ENCODE measurements around the gene MRPS18A.
"Not testable (repeated sequence)": the region's sequence is repeated elsewhere in the genome, so short reads cannot be mapped to it uniquely, and the experiment has no call there.

Gene MRPS18A

GRCh38 chr6:43671801-43672690, 15.5 kb downstream of the MRPS18A start:
- no peak for DNase-seq (ENCODE audit: extremely low read depth in 1 of 2, low read depth in 1 of 2)

DNA sequence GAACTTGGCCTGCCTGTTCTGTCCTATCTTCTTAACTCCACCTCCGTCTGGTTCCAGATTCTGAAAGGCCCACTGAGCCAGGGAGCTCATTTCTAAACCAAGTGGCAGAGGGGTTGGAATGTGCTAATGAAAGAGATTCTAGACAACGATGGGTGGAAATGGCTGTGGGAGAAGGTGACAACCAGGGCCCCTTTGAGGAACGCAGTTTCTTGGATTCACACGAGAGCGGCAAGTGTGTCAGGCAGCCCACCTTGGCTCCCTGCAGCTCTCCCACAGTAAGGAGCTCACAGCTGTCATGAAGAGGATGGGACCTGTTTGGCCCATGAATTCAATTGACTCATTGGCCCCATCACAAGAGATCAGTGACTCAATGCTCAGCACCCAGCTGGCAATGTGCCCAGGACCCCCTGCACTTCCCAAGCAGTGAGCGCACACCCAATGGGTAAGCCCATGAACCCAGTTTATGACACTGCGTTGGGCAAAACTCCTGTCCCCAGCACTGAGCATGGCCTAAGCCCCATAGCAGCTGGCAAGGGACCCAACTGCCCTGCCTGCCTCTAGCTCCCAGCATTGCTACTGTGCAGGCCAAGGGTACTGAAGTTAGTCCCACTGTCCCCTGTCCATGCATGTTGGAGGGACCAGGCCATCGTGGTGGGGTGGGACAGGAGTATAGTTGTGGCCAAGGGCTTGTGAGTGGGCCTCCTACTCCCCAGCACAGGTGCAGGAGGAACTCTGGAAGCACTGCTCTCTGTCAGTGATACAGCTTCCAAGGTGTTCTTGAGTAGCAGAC, 16.4 kb downstream of the MRPS18A start:
- DNase-seq (ENCODE audit: extremely low read depth in 1 of 2, low read depth in 1 of 2), result no peak

GRCh38 chr6:43670623-43670986, 17.0 kb downstream of the MRPS18A start:
- DNase-seq (ENCODE audit: extremely low read depth in 1 of 2, low read depth in 1 of 2), result no peak

GRCh38 chr6:43669922-43670622, 17.5 kb downstream of the MRPS18A start:
- DNase-seq (ENCODE audit: extremely low read depth in 1 of 2, low read depth in 1 of 2), result peak in 1 of 2 donors; percentile 15

GRCh38 chr6:43669050-43669921, 18.3 kb downstream of the MRPS18A start:
- no peak for DNase-seq (ENCODE audit: extremely low read depth in 1 of 2, low read depth in 1 of 2)

DNA sequence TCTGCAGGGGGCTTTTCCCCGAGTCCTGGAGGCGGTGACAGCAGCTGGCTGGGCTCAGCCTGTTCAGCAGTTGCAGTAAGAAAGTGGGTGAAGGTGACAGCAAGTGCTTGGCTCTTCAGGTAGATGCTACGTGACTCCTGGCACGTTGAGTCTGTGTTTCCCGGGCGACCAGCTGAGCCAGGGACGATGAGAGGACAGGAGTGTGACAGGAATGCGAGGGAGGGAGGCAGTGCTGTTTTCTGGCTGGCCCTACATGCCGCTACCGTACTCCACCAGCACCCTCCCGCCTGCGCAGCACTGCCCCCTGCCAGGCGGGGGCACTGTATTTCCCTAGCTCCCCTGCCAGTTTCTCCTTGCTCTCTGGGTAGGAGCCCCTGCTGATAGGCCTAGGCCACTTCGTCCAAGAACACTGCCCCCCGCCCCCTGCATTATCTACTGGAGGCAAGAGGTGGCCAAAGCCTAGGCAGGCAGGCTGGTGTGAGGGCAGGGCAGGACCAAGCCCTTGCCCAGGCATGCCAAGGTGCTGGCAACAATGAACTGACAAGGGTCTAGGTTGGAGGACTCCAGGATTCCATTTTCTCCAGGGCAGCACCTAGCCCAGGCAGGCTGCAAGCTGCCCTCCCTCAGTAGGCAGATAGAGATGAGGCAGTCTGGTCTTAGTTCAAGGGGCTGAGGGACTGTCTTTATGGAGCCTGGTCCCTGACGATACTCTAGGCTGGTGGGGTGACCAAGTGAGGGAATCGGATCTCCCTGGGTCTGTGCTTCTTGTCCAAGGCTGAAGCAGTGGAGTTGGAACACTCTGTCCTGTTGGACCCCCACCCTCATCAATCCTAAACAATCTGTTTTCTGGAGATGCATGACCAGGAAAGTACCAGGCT, 19.2 kb downstream of the MRPS18A start:
- peak; percentile 22 to 37 for DNase-seq (ENCODE audit: extremely low read depth in 1 of 2, low read depth in 1 of 2)

DNA sequence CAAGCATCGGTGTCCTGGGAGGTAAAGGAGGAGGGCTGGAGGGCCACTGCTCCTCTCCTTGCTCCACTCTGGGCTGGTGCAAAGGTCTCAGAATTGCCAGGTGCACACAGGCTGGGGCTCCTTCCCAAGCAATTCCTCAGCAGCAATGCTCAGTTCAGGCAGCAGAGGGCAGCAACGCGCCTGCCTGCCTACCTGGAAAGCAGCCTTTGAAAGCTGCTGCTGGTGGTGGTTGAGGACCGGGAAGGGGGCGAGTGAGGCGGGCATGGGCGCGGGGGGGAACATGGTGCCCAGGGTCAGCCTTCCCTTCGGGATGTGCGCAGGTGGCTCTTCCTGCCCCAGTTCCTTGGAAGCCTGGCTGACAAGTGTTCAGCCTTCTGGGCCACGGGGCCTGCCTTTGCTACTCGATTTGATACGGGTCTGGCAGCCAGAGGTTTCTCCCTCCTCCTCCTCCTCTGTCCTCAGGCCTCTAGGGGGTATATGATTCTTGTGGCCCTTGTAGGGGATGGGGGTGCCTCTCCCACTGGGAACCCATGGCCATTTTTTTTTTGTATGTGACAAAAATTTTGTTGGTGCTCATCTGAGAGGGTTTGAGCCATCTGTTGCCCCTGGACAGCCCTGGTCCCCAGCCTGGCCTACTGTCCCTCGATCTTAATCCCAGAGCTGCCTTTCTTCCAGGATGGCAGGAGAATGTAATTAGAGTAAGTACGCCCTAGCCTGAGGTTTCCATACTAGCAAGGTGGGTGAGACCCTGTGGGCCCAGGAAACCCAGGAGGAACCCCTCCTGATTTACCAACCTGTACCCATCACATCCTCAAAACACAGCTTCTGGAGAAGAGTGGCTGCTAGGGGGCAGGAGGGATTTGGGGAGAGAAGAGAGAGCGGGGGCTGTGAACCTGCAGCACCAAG, 20.1 kb downstream of the MRPS18A start:
- peak; percentile 24 to 52 for DNase-seq (ENCODE audit: extremely low read depth in 1 of 2, low read depth in 1 of 2)

DNA sequence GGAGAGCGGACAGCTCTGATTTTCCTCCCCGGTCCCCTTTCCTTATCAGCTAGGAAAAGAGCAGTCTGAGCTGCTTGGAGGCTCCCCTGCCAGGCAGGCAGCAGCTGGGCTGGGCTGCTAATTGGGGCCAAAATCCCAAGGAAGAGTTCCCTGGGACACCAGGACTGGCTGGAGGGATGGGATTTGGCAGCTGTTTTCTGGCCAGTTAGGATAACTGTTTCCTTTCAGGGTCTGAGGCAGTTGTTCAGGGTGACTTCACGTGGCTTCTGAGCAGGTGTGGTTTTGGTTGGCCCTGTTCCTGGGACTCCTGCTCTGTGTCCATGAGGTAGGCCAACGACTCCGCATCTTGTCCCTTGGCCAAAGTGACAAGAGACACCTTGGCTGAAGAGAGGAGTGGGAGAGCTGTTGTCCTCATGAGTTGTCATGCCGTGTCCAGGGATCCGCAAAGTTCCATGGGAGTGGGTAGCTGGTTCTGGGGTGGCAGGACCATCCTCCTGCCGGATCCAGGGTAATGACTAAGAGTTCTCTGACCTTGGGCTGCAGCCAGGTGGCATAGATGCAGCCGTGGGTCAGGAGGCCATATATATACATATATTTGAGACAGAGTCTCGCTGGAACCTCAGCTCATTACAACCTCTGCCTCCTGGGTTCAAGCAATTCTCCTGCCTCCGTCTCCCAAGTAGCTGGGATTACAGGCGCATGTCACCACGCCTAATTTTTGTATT, 21.2 kb downstream of the MRPS18A start:
- DNase-seq (ENCODE audit: extremely low read depth in 1 of 2, low read depth in 1 of 2), result no peak

DNA sequence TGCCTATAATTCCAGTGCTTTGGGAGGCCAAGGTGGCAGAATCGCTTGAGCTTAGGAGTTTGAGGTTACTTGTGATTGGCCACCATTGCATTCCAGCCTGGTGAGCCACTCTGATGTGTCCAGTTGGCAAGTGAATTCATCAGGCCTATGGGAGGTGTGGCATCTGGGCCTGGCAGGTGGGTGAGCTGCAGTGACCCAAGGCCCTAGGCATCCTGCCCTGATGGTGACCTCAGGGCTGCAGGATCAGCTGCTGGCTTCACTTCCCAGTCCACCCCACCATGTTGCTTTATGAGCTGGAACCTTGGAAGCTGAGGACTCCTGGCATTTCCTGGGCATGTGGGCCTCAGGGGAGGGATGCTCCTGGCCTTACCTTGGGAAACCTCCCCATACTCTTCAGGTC, 22.2 kb downstream of the MRPS18A start:
- DNase-seq (ENCODE audit: extremely low read depth in 1 of 2, low read depth in 1 of 2), result no peak

DNA sequence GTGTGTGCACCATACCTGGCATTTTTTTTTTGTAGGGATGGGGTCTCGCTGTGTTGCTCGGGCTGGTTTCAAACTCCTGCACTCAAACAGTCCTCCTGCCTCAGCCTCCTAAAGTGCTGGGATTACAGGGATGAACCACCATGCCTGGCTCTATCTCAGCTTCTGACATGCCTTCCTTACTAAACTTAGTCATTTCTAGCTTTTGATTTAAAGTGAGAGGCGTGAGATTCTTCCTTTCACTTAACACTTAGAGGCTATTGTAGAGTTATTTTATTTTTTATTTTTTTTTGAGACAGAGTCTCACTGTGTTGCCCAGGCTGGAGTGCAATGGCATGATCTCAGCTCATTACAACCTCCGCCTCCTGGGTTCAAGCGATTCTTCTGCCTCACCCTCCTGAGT, 24.6 kb downstream of the MRPS18A start:
- not testable (repeated sequence) for DNase-seq (ENCODE audit: extremely low read depth in 1 of 2, low read depth in 1 of 2)

DNA sequence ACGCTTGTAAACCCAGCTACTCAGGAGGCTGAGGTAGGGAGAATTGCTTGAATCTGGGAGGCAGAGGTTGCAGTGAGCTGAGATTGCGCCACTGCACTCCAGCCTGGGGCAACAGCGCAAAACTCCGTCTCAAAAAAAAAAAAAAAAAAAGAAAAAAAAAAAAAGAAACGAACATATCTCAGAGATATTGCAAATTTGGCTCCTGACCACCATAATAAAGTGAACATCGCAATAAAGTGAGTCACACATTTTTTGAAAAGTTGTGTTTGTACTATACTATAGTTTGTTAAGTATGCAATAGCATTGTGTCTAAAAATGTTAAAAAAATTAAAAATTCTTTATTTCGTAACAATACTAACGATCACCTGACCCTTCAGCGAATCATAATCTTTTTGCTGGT, 29.4 kb downstream of the MRPS18A start:
- DNase-seq (ENCODE audit: extremely low read depth in 1 of 2, low read depth in 1 of 2), result no peak

DNA sequence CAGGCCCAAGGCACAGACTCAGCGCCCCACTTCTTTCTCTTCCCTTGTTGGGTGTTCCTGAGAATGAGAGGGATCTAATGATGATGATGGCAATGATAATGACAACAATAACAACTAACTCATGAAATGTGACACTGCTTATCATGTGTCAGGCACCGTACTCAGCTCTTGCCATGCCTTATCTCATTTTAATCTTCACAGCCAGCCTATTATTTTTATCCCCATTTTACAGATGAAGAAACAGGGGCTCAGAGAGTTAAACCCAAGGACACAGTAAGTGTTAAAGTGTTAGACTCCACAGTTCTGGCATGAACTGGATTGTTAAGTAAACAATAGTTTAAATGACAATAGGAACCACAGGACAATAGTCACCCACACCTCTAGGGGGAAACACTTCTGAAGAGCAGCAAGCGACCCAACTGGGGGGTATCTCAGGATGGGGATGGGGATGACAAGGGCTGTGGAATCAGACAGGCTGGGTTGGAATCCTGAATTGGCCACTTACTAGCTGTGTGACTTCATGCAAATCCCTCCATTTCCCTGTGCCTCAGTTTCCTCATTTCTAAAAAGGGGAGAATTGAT, 30.3 kb downstream of the MRPS18A start:
- DNase-seq (ENCODE audit: extremely low read depth in 1 of 2, low read depth in 1 of 2), result no peak

DNA sequence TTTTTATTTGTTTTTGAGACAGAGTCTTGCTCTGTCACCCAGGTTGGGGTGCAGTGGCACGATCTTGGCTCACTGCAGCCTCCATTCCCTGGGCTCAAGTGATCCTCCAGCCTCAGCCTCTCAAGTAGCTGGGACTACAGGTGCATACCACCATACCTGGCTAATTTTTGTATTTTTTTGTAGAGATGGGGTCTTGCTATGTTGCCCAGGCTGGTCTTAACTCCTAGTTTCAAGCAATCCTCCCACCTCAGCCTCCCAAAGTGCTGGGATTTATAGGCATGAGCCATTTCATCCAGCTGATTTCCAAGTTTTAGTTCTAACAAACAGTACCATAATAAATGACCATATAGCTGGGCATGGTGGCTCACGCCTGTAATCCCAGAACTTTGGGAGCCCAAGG, 34.8 kb downstream of the MRPS18A start:
- not testable (repeated sequence) for DNase-seq (ENCODE audit: extremely low read depth in 1 of 2, low read depth in 1 of 2)

GRCh38 chr6:43648248-43648647, 39.3 kb downstream of the MRPS18A start:
- no peak for DNase-seq (ENCODE audit: extremely low read depth in 1 of 2, low read depth in 1 of 2)

GRCh38 chr6:43647613-43648012, 40.0 kb downstream of the MRPS18A start:
- DNase-seq (ENCODE audit: extremely low read depth in 1 of 2, low read depth in 1 of 2), result no peak

DNA sequence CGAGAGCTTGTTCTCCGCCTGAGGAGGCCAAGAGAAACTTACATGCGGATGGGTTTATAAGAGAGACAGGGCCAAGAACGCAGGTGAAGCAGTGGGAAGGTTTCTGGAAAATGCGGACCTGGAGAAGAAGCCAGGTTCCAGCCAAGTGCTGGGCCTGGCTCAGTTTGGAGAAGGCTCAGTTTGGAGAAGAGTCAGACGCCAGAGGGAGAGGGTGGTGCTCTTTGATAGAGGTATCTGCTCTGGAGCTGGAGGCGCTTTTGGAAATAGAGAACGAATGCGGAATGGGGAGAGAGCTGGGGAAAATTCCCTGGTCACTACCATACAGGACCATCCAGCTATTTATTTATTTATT, 42.0 kb downstream of the MRPS18A start:
- no peak for DNase-seq (ENCODE audit: extremely low read depth in 1 of 2, low read depth in 1 of 2)

GRCh38 chr6:43644940-43645612, 42.5 kb downstream of the MRPS18A start, which contains the start of gene RSPH9:
Gene RSPH9, plus strand, starts transcription at chr6:43645036. Its CDS starts 63 bp downstream, at chr6:43645099.
- DNase-seq (ENCODE audit: extremely low read depth in 1 of 2, low read depth in 1 of 2), result peak; percentile 33 to 48
